ENCODE measurements around the gene TGOLN2. TPM values are rescaled to one million over a fixed set of nuclear protein-coding genes. Genes with fewer than 3 reads are reported as not detected.
"Not testable (repeated sequence)": the region's sequence is repeated elsewhere in the genome, so short reads cannot be mapped to it uniquely, and the experiment has no call there.

The TGOLN2 gene
- total RNA-seq, 4 donors from 2014 or later, result 101 to 148 (median 136) TPM

DNA sequence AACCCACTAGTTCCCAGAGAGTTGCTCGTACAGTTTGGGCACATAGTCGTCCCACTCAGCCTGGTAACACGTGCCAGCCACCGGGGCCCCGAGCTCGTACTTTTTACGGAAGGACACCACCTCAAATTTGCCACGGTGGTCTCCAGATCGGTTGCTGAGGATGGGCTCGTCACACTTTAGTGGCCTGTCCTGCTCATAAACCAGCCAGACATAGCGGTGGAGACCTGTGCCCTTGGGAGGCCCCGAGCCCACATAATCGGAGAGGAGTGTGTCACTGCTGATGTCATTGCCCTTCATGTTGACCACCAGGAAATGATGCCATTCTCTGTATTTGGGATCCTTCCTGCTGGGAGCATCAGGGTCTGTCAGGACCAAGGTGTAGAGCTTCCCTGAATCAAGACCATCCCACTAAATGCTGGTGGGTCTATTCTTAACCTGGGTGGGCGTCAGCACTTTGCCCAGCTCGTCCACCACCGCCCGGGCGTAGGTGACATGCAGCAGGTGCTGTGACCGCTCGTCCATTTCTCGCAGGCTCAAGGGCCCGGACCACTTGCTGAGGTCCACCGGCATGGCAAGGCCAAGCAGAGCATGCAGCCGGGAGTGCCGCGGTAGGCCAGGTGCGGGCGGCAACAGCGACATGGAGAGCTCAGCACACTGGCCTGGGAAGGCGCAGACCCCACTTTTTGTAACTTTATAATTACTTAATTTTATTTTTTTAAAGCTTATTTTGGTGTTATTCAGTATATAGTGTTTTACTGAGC is 13.7 kb upstream of the TGOLN2 start:
- Histone ChIP-seq H3K27ac (replicated peaks in 1 of 4) (no peak overlapping the region), H3K27me3 (no peaks in the 10 kb centered on the region), H3K4me1 (peaks cover 0 to 9% (median 8%) of the 10 kb centered on the region in 4 donors), H3K36me3 (peaks cover 14 to 43% (median 39%) of the 10 kb centered on the region in 4 donors), H3K9me3 (no peaks in the 10 kb centered on the region), H3K4me3 (no peak overlapping the region)
- TF ChIP-seq POLR2A (IDR thresholded peaks at IDR 0.05; ENCODE audit: low read depth), result no peak
- no peak for TF ChIP-seq CTCF (IDR thresholded peaks at IDR 0.05)
- WGBS, result 92% methylated on average over 30 of the region's 30 CpGs
- DNase-seq (ENCODE audit: extremely low spot score), result no peak
- intact Hi-C loops (cut with DNase I), result no loop called here

- H3K27ac ChIP-seq (replicated peaks in 1 of 4), result no peak overlapping the region
- H3K27me3 ChIP-seq, result no peaks in the 10 kb centered on the region
- no peak overlapping the region for H3K4me3 ChIP-seq
- 31% methylated on average over 13 of the region's 13 CpGs for WGBS
- intact Hi-C loops (cut with DNase I), result no loop called here
- no peak for DNase-seq (ENCODE audit: extremely low spot score)
- no peaks in the 10 kb centered on the region for H3K9me3 ChIP-seq
- no peak for TF ChIP-seq EP300 (IDR thresholded peaks at IDR 0.05)
- no peak for TF ChIP-seq POLR2AphosphoS5 (IDR thresholded peaks at IDR 0.05)
- TF ChIP-seq POLR2A (IDR thresholded peaks at IDR 0.05; ENCODE audit: low read depth), result no peak
- TF ChIP-seq CTCF (IDR thresholded peaks at IDR 0.05), result no peak
- H3K4me1 ChIP-seq, result peaks cover 0 to 9% (median 8%) of the 10 kb centered on the region in 4 donors
- peaks cover 9 to 31% (median 28%) of the 10 kb centered on the region in 4 donors for H3K36me3 ChIP-seq
Observed at GRCh38 chr2:85340034-85340892, 12.5 kb upstream of the TGOLN2 start.

GRCh38 chr2:85334928-85335327 is 7.1 kb upstream of the TGOLN2 start:
- no peaks in the 10 kb centered on the region for H3K36me3 ChIP-seq
- no peak overlapping the region for H3K27ac ChIP-seq (replicated peaks in 1 of 4)
- H3K27me3 ChIP-seq, result no peaks in the 10 kb centered on the region
- H3K4me1 ChIP-seq, result peaks cover 0 to 1% (median under 1%) of the 10 kb centered on the region in 4 donors
- intact Hi-C loops (cut with DNase I), result no loop called here
- WGBS, result 50% methylated on average over 2 of the region's 2 CpGs
- DNase-seq (ENCODE audit: extremely low spot score), result no peak
- no peak overlapping the region for H3K4me3 ChIP-seq
- H3K9me3 ChIP-seq, result no peaks in the 10 kb centered on the region
- TF ChIP-seq EP300 (IDR thresholded peaks at IDR 0.05) (no peak), POLR2AphosphoS5 (IDR thresholded peaks at IDR 0.05) (no peak), POLR2A (IDR thresholded peaks at IDR 0.05; ENCODE audit: low read depth) (no peak), CTCF (IDR thresholded peaks at IDR 0.05) (no peak)

- H3K27me3 ChIP-seq; H3K4me3 ChIP-seq; H3K4me1 ChIP-seq; H3K27ac ChIP-seq (replicated peaks in 1 of 4); H3K36me3 ChIP-seq; DNase-seq (ENCODE audit: extremely low spot score); intact Hi-C loops (cut with DNase I); H3K9me3 ChIP-seq: not testable (repeated sequence)
- WGBS, result 96% methylated on average over 4 of the region's 4 CpGs
Observed at GRCh38 chr2:85333877-85334276, 6.1 kb upstream of the TGOLN2 start.
